ENCODE data around the gene B3GNT9. TPM values are rescaled to one million over a fixed set of nuclear protein-coding genes. Genes with fewer than 3 reads are reported as not detected.

B3GNT9 gene
- total RNA-seq, 6 experiments from 2014 or later = 0.95 to 3.9 (median 1.7) TPM

- Histone ChIP-seq H3K27me3 (no peaks in the 10 kb centered on the region), H3K36me3 (peaks cover 0 to 31% (median 17%) of the 10 kb centered on the region in 4 donors), H3K27ac (peak within 1 kb of the TSS; percentile 40 to 62 (median 56)), H3K4me1 (peaks cover 0 to 24% (median 6%) of the 10 kb centered on the region in 4 donors), H3K4me3 (peak within 1 kb of the TSS; percentile 67 to 100 (median 100)), H3K9me3 (no peaks in the 10 kb centered on the region)
- DNase-seq (peak; percentile 93 to 94 (median 94)), ATAC-seq (peak; percentile 92 to 98 (median 94))
- WGBS (ENCODE audit: insufficient coverage, low coverage, low lambda C conversion rate, missing lambda C conversion rate) = 0% methylated on average over 19 of the region's 54 CpGs
- intact Hi-C loops (cut with DNase I) = no loop called here
- TF ChIP-seq POLR2A (IDR thresholded peaks at IDR 0.05) (peak; percentile 67), CTCF (IDR thresholded peaks at IDR 0.05) (no peak)
These were observed 41.3 kb upstream of the B3GNT9 start, which contains the start of gene E2F4 for GRCh38 chr16:67191995-67192681. Gene E2F4 (plus strand): TSS chr16:67192155. CDS start chr16:67192228, 73 bp downstream.

- Histone ChIP-seq H3K36me3 (peaks cover 0 to 25% (median 16%) of the 10 kb centered on the region in 4 donors), H3K27ac (no peak overlapping the region), H3K9me3 (no peaks in the 10 kb centered on the region), H3K4me3 (peak overlapping the region in 2 of 3 donors; percentile 100), H3K4me1 (peaks cover 0 to 24% (median 6%) of the 10 kb centered on the region in 4 donors), H3K27me3 (no peaks in the 10 kb centered on the region)
- TF ChIP-seq CTCF (IDR thresholded peaks at IDR 0.05) = no peak
- no peak for TF ChIP-seq POLR2A (IDR thresholded peaks at IDR 0.05)
- intact Hi-C loops (cut with DNase I) = no loop called here
- ATAC-seq (no peak), DNase-seq (no peak)
- 15% methylated on average over 9 of the region's 9 CpGs for WGBS (ENCODE audit: insufficient coverage, low coverage, low lambda C conversion rate, missing lambda C conversion rate)
These were observed 40.7 kb upstream of the B3GNT9 start for GRCh38 chr16:67191411-67191994.

- no peak for DNase-seq
- H3K27ac ChIP-seq = no peak overlapping the region
- TF ChIP-seq POLR2A (IDR thresholded peaks at IDR 0.05) (no peak), CTCF (IDR thresholded peaks at IDR 0.05) (no peak)
- no peaks in the 10 kb centered on the region for H3K9me3 ChIP-seq
- intact Hi-C loops (cut with DNase I) = no loop called here
- no peak overlapping the region for H3K4me3 ChIP-seq
- no peak for ATAC-seq
- peaks cover 0 to 25% (median 7%) of the 10 kb centered on the region in 4 donors for H3K4me1 ChIP-seq
- peaks cover 0 to 17% (median 11%) of the 10 kb centered on the region in 4 donors for H3K36me3 ChIP-seq
- no peaks in the 10 kb centered on the region for H3K27me3 ChIP-seq
- 70% methylated on average over 8 of the region's 13 CpGs for WGBS (ENCODE audit: insufficient coverage, low coverage, low lambda C conversion rate, missing lambda C conversion rate)
These were observed 39.9 kb upstream of the B3GNT9 start for GRCh38 chr16:67190448-67191399.

GRCh38 chr16:67190041-67190440 lies 39.2 kb upstream of the B3GNT9 start, which contains the start of gene EXOC3L1:
Gene EXOC3L1 (minus strand): TSS chr16:67190136. CDS start chr16:67189676, 460 bp downstream.
- peaks cover 0 to 10% (median 6%) of the 10 kb centered on the region in 4 donors for H3K36me3 ChIP-seq
- intact Hi-C loops (cut with DNase I) = no loop called here
- H3K9me3 ChIP-seq = no peaks in the 10 kb centered on the region
- peaks cover 0 to 32% (median 10%) of the 10 kb centered on the region in 4 donors for H3K4me1 ChIP-seq
- DNase-seq (no peak), ATAC-seq (no peak)
- WGBS (ENCODE audit: insufficient coverage, low coverage, low lambda C conversion rate, missing lambda C conversion rate) = 58% methylated on average over 6 of the region's 6 CpGs
- no peaks in the 10 kb centered on the region for H3K27me3 ChIP-seq
- H3K27ac ChIP-seq = no peak within 1 kb of the TSS
- TF ChIP-seq CTCF (IDR thresholded peaks at IDR 0.05) (no peak), POLR2A (IDR thresholded peaks at IDR 0.05) (no peak)
- peak within 1 kb of the TSS in 2 of 3 donors; percentile 2 to 21 for H3K4me3 ChIP-seq
